GM12801 (cell line): ENCODE measurements around the gene PBX2.

Source experiments
- TF ChIP-seq, protein P1 (sequence below): IDR thresholded peaks from one replicate; pipeline ENCODE4 v1.5.1; 2011; ENCODE audit warnings: control low read depth; ENCODE audit not compliant: insufficient read length; ENCODE audit errors: extremely low read depth

PBX2 gene

DNA sequence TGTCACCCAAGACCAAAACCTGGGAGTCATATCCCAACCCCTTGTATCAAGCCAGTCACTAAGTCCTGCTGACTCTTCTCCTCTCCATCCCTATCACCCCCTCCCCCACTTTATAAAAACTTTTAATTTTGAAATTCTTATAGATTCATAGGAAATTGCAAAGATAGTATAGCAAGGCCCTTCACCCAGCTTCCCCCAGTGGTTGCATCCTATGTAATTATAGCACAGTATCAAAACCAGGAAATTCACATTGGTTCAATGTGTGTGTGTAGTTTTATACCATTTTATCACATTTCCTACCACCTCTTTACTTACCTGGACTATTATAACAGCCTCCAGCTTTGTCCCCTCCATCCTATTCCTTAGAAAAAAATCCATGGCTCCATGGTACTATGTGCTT is 31.9 kb downstream of the PBX2 start:
- TF ChIP-seq, protein P1, sequence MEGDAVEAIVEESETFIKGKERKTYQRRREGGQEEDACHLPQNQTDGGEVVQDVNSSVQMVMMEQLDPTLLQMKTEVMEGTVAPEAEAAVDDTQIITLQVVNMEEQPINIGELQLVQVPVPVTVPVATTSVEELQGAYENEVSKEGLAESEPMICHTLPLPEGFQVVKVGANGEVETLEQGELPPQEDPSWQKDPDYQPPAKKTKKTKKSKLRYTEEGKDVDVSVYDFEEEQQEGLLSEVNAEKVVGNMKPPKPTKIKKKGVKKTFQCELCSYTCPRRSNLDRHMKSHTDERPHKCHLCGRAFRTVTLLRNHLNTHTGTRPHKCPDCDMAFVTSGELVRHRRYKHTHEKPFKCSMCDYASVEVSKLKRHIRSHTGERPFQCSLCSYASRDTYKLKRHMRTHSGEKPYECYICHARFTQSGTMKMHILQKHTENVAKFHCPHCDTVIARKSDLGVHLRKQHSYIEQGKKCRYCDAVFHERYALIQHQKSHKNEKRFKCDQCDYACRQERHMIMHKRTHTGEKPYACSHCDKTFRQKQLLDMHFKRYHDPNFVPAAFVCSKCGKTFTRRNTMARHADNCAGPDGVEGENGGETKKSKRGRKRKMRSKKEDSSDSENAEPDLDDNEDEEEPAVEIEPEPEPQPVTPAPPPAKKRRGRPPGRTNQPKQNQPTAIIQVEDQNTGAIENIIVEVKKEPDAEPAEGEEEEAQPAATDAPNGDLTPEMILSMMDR: no peak

DNA sequence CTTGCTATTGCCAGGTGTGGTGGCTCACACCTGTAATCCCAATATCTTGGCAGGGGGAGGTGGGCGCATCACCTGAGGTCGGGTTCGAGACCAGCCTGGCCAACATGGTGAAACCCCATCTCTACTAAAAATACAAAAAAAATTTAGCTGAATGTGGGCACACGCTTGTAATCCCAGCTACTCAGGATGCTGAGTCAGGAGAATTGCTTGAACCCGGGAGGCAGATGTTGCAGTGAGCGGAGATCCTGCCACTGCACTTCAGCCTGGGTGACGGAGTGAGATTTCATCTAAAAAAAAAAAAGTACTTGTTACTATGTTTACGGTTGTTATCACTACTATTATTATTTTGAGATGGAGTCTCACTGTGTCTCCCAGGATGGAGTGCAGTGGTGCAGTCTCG is 33.1 kb downstream of the PBX2 start:
- TF ChIP-seq, protein P1: no peak

DNA sequence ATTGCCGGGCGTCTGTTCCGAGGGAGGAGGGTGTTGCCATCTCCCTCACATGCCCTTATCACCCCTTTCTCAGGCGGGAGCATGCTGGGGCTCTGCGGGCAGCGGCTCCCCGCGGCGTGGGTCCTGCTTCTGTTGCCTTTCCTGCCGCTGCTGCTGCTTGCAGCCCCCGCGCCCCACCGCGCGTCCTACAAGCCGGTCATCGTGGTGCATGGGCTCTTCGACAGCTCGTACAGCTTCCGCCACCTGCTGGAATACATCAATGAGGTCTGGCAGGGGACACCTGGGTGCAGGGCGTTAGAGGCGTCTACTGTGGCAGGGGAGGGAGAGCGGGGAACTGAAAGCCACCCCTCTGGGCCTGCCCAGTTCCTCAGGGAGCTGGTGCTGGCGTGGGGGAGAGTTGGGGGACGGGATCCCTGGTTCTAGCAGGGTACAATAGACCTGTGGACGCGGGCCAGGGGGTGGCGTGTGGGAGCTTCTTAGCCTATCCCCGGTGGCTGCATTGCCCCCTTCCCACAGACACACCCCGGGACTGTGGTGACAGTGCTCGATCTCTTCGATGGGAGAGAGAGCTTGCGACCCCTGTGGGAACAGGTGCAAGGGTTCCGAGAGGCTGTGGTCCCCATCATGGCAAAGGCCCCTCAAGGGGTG is 35.4 kb downstream of the PBX2 start:
- TF ChIP-seq, protein P1: no peak

DNA sequence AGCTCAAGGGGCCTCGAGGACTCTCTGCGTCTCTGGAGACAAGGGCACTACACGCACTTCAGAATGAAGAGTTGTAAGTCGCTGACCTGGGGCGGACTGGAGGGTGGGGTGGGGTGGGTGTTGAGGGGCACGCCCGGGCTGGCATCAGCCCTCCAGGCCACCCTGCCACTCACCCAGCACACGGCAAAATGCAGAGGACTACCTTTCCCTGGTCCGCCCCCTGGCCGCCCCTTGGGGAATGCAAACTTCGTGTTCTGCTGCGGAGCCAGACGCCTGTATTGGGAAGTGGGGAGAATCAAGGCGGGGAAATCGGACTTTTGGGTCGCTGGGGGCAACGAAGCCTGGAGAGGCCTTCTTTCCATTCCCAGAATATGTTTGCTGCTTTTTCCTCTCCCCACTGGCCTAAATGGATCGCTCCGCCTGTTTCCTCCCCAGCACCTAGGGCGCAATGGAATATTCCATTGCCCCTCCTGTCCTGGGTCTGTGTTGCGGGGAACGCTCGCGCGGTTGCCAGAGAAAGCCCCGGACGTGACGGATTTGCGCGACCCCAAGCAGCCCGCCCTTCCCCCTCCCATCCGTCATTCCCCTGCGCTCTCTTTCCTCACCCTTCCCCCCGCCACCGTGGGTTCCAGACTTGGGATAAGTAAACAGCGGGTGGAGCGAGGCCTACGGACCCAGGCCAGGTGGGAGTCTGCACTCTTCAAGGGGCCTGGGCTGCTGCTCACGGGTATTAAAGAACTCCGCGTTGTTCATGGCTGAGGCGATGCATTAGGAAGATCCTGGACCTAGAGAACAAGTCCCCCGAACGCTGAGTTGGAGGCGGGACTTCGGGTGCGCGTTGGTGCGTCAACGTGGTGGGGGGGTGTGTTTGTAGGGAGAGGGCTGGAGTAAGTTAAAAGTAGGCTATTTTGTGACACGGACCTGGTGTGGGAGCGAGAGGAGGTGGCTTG is 36.2 kb downstream of the PBX2 start, which contains the start of gene PPT2:
PPT2 (plus strand) TSS at position 578 of the 950 bp plus-strand sequence. CDS start 454 bp downstream, outside the sequence.
- TF ChIP-seq, protein P1: no peak

DNA sequence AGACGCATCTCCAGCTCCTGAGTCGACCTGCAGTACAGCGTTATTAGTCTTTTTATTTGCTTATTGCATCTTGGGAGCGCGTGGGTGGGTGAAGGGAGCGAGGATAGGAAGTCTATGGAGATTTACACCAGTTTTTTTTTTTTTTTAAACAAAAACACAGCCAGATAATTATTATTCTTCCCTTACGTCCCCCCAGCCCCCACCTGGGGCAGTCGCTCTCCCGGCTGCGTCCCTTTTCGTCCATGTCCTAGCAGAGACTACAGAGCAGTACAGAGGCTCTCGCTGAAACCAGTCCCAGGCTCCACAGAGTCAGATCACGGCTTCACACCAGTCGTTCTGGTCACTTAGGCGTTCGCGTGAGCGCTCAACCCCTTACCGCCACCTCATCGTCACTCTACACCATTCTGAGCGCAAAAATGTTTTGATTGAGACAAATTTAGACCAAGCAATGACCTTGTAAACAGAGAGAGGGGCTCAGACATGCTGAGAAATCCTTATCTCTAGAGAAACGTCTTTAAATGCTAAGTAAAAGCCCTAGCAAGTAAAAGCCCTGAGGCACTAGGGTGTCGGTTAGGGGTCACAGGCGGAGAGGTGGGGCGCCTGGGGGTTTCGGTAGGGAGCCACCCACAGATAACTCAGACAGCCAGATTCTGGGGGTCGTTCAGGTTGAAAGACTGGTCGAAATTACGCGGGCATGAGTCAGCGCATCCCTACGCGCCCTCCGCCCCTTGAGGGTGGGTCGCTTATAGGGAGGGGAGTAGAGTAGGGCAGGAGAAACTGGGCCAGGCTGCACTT is 37.0 kb downstream of the PBX2 start:
- TF ChIP-seq, protein P1: no peak

DNA sequence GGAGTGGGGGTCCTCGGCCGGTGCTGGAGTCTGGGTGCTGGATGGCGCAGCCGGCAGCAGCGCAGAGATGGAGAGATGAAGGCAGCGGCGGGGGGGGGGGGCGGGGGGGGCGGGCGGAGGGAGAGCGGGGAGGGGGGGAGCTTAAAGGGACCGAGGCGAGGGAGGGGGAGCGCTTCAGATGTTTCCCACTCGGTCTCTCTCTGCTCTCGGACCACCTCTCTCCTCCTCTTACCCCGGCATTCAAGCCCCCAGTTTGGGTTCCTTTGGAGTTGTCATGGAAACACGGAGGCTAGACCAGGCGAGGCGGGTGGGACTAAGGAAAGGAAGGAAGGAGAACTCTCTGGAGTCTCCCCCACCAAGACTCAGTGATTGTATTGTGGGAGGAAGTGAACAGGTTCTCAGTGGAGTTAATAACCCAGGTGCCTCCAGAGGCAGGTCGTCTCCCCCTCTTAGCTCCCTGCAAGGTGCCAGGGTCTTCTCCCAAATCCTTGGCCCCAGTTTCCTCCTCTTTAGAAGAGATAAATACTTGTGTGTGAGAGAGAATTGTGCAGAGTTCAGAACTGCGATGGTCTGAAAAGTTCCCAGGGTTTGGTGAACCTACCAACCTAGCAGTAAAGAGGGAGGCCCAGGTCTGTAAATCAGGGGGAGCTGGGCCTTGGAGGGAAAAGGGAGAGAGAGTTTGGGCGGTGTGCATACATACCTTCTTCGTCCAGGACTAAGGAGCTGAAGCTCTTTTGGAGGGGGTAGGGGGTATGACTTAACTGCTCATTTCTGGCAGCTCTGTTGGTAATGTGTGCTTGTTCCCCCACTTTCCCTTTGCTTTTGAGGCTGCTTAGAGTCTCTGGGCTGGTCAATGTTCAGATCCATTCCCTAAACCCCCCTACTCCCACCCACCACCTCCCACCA is 37.9 kb downstream of the PBX2 start, which contains the start of gene PRRT1:
PRRT1 (minus strand) TSS at position 77 of the 906 bp plus-strand sequence. CDS start 112 bp downstream, outside the sequence.
- TF ChIP-seq, protein P1: no peak
